HepG2 (cell line): Measurements from ENCODE around the gene PODXL. TPM values are rescaled to one million over a fixed set of nuclear protein-coding genes. Genes with fewer than 3 reads are reported as not detected.

Experiments
- ATAC-seq: fragments of 200-7000 bp; cut with Tn5 transposase; 3 replicates; pipeline ENCODE4 v1.9.1; 2020; ENCODE audit warnings: mild to moderate bottlenecking, moderate library complexity
- BruUV-seq: library from RNA; stranded (reverse); fragments of 400-500 nt; replicated peaks from 2 replicates; lab custom pipeline; 2021; lab: Mats Ljungman, UMichigan
- CTCF ChIA-PET: fragments of 300-600 bp; formaldehyde crosslinking; extraction: SDS; loops from one replicate; lab custom pipeline; 2021; ENCODE audit warnings: low total read pairs, inconsistent platforms, low intra/inter-chr PET ratio; lab: Yijun Ruan, JAX
- POLR2A ChIA-PET: fragments of 350-600 bp; sonication (Branson Sonifier 250); formaldehyde crosslinking; loops from one replicate; lab custom pipeline; 2020; ENCODE audit warnings: antibody characterized with exemption, inconsistent platforms; lab: Yijun Ruan, JAX
- DNase-seq: peaks from one replicate; pipeline ENCODE4 v3.0.0-alpha.2; 2015; ENCODE audit warnings: low spot score
- FAIRE-seq: peaks from 3 replicates; lab custom pipeline; 2011; peaks lifted over from hg19 to GRCh38; lab: Jason Lieb, UNC
- H2AFZ ChIP-seq: one replicate; pipeline ENCODE4 v1.6.1; 2011; ENCODE audit warnings: low read length, inconsistent platforms
- H3K27ac ChIP-seq: fragments of 300-600 bp; 3 replicates; pipeline ENCODE4 v1.8.0; 2011; ENCODE audit warnings: mixed run types, mild to moderate bottlenecking, mixed read lengths, low read length, inconsistent platforms; ENCODE audit not compliant: insufficient read depth; ENCODE audit errors: extremely low read length
- H3K27me3 ChIP-seq, 2 experiments: fragments of 200-600 bp in 1 of 2; 2 replicates in 1 of 2; 3 replicates in 1 of 2; pipeline versions ENCODE4 v1.6.0 to v1.8.0; 2011; ENCODE audit warnings: low read length in 2 of 2, mild to moderate bottlenecking in 2 of 2, moderate library complexity in 2 of 2, inconsistent platforms in 1 of 2; ENCODE audit not compliant: insufficient read depth in 2 of 2, control insufficient read depth in 1 of 2
- H3K36me3 ChIP-seq, 2 experiments: fragments of 200-600 bp in 1 of 2; replicated peaks in 1 of 2; 2 replicates in 1 of 2; 3 replicates in 1 of 2; pipeline versions ENCODE4 v1.5.1 to v1.8.0; 2011; ENCODE audit warnings: low read length in 2 of 2, inconsistent platforms in 1 of 2; ENCODE audit not compliant: insufficient read depth in 2 of 2, control insufficient read depth in 1 of 2
- H3K4me1 ChIP-seq: 2 replicates; pipeline ENCODE4 v1.5.1; 2012; ENCODE audit warnings: low read length, inconsistent platforms; ENCODE audit not compliant: insufficient read depth
- H3K4me2 ChIP-seq: 2 replicates; pipeline ENCODE4 v1.6.0; 2011; ENCODE audit warnings: low read depth, low read length, inconsistent platforms
- H3K4me3 ChIP-seq, 3 experiments: fragments of 200-600 bp in 1 of 3; sonication (generic), shearing (Covaris generic) in 1 of 3; replicated peaks in 1 of 3; 2 replicates each; pipeline ENCODE4 v1.5.1; 2011 to 2016; ENCODE audit warnings: low read length in 3 of 3, inconsistent platforms in 2 of 3, low read depth in 2 of 3, mild to moderate bottlenecking in 2 of 3, control low read depth in 1 of 3, mixed read lengths in 1 of 3; ENCODE audit not compliant: insufficient read depth in 1 of 3
- H3K79me2 ChIP-seq: one replicate; pipeline ENCODE4 v1.6.1; 2011; ENCODE audit warnings: low read length, inconsistent platforms; ENCODE audit not compliant: insufficient read depth
- H3K9ac ChIP-seq: 2 replicates; pipeline ENCODE4 v1.6.0; 2011; ENCODE audit warnings: mild to moderate bottlenecking, low read depth, low read length, inconsistent platforms; ENCODE audit not compliant: insufficient read depth
- H3K9me3 ChIP-seq: 2 replicates; pipeline ENCODE4 v1.5.1; 2012; ENCODE audit warnings: mild to moderate bottlenecking, low read length
- H4K20me1 ChIP-seq: 2 replicates; pipeline ENCODE4 v1.6.0; 2011; ENCODE audit warnings: inconsistent platforms, mild to moderate bottlenecking, low read length, moderate library complexity; ENCODE audit not compliant: insufficient read depth
- NR1H2 ChIP-seq: sonication (generic); formaldehyde crosslinking; IDR thresholded peaks from 2 replicates; pipeline ENCODE4 v1.8.1; 2022; ENCODE audit warnings: low read depth, missing genetic modification reagents, borderline replicate concordance
- TARDBP ChIP-seq: sonication (generic); formaldehyde crosslinking; IDR thresholded peaks from 2 replicates; pipeline ENCODE4 v1.8.0; 2022; ENCODE audit warnings: mild to moderate bottlenecking, missing genetic modification reagents
- ZFP91 ChIP-seq: sonication (generic); formaldehyde crosslinking; IDR thresholded peaks from 2 replicates; pipeline ENCODE4 v1.9.0; 2022; ENCODE audit warnings: missing genetic modification reagents, mild to moderate bottlenecking, borderline replicate concordance
- ZIK1 ChIP-seq: sonication (generic); formaldehyde crosslinking; IDR thresholded peaks from 2 replicates; pipeline ENCODE4 v1.5.0; 2020; ENCODE audit warnings: mild to moderate bottlenecking, low read depth, missing genetic modification reagents, borderline replicate concordance
- ZNF296 ChIP-seq: sonication (generic); formaldehyde crosslinking; conservative IDR thresholded peaks from 2 replicates; pipeline ENCODE4 v1.5.0; 2020; ENCODE audit warnings: mild to moderate bottlenecking, missing genetic modification reagents
- WGBS: methylation state at CpG from one replicate; pipeline ENCODE4 v1.1.6; 2017; ENCODE audit warnings: low lambda C conversion rate; 5-methylcytosine and 5-hydroxymethylcytosine counted together
- in situ Hi-C: cut with HindIII; loops from 2 replicates; pipeline ENCODE4 v1.10.0; 2017; ENCODE audit warnings: low pct_unique_long_range_greater_than_20kb; ENCODE audit not compliant: extremely low pct_ligation_motif_present
- intact Hi-C: fragments of 100-400 bp; cut with micrococcal nuclease; formaldehyde crosslinking; loops from one replicate; pipeline ENCODE4 v1.10.0; 2022; ENCODE audit not compliant: unreplicated experiment
- polyA plus RNA-seq, 8 experiments: library from polyadenylated mRNA; depleted of rRNA in 3 of 8; stranded (reverse) in 7 of 8; unstranded in 1 of 8; fragments of >200 nt; fragmentation: Illumina TruSeq in 4 of 8; extraction: Trizol in 4 of 8; gene quantifications; 2 replicates each; pipeline versions ENCODE4 v1.2.1 to v1.2.3, GENCODE V29; 2011 to 2016; ENCODE audit warnings: low read depth in 4 of 8, missing spikeins in 1 of 8, mixed read lengths in 1 of 8; ENCODE audit not compliant: insufficient read depth in 1 of 8
- total RNA-seq, 5 experiments: library from RNA; depleted of rRNA; stranded (reverse); fragments of >200 nt; fragmentation: Illumina TruSeq; extraction: Trizol; gene quantifications; 2 replicates each; pipeline ENCODE4 v1.2.3, GENCODE V29; 2016; ENCODE audit warnings: low read depth in 1 of 5
- TF ChIP-seq, protein P1 (sequence below): sonication (generic); formaldehyde crosslinking; IDR thresholded peaks from 2 replicates; pipeline ENCODE4 v1.8.0; 2022; ENCODE audit warnings: mild to moderate bottlenecking, missing genetic modification reagents, moderate library complexity
- TF ChIP-seq, protein P2 (sequence below): sonication (generic); formaldehyde crosslinking; IDR thresholded peaks from 2 replicates; pipeline ENCODE4 v1.4.0; 2020; ENCODE audit warnings: missing genetic modification reagents, borderline replicate concordance
- TF ChIP-seq, protein P3 (sequence below): sonication (generic); formaldehyde crosslinking; IDR thresholded peaks from 2 replicates; pipeline ENCODE4 v1.4.0; 2020; ENCODE audit warnings: missing genetic modification reagents

Gene PODXL
- total and polyA plus RNA-seq, 2 of the 13 experiments (the other 11 are each of a cell fraction or from before 2014, with no cell fraction given), result 0.22 to 0.54 TPM

DNA sequence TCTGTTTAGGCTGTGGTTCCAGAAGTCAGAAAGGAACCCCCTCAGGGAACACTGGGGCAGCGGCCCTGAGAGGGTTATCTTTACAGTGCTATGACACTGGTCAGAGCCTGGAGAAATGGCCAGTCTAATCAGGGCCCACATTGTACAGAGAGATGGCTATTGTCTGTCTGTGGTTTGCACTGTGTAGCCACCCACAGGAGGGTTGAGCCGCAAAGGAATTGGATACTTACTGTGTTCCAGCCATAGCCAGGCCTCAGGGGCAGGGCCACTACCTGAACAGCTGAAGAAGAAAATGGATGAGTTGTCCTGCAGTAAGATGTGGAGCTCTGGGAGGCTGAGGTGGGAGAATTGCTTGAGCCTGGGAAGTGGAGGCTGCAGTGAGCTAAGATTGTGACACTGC, 47.5 kb upstream of the PODXL start:
- H3K4me1 ChIP-seq, result no peaks in the 10 kb centered on the region
- ChIA-PET CTCF (no interaction called here), POLR2A (no interaction called here)
- no peak for TF ChIP-seq ZFP91 (CRISPR knock-in tag)
- TF ChIP-seq, protein P1, sequence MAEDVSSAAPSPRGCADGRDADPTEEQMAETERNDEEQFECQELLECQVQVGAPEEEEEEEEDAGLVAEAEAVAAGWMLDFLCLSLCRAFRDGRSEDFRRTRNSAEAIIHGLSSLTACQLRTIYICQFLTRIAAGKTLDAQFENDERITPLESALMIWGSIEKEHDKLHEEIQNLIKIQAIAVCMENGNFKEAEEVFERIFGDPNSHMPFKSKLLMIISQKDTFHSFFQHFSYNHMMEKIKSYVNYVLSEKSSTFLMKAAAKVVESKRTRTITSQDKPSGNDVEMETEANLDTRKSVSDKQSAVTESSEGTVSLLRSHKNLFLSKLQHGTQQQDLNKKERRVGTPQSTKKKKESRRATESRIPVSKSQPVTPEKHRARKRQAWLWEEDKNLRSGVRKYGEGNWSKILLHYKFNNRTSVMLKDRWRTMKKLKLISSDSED (CRISPR knock-in tag), result no peak
- no peak for TF ChIP-seq TARDBP (CRISPR knock-in tag)
- TF ChIP-seq, protein P2, sequence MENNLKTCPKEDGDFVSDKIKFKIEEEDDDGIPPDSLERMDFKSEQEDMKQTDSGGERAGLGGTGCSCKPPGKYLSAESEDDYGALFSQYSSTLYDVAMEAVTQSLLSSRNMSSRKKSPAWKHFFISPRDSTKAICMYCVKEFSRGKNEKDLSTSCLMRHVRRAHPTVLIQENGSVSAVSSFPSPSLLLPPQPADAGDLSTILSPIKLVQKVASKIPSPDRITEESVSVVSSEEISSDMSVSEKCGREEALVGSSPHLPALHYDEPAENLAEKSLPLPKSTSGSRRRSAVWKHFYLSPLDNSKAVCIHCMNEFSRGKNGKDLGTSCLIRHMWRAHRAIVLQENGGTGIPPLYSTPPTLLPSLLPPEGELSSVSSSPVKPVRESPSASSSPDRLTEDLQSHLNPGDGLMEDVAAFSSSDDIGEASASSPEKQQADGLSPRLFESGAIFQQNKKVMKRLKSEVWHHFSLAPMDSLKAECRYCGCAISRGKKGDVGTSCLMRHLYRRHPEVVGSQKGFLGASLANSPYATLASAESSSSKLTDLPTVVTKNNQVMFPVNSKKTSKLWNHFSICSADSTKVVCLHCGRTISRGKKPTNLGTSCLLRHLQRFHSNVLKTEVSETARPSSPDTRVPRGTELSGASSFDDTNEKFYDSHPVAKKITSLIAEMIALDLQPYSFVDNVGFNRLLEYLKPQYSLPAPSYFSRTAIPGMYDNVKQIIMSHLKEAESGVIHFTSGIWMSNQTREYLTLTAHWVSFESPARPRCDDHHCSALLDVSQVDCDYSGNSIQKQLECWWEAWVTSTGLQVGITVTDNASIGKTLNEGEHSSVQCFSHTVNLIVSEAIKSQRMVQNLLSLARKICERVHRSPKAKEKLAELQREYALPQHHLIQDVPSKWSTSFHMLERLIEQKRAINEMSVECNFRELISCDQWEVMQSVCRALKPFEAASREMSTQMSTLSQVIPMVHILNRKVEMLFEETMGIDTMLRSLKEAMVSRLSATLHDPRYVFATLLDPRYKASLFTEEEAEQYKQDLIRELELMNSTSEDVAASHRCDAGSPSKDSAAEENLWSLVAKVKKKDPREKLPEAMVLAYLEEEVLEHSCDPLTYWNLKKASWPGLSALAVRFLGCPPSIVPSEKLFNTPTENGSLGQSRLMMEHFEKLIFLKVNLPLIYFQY (CRISPR knock-in tag), result no peak
- no peak for TF ChIP-seq NR1H2 (CRISPR knock-in tag)
- no peak for TF ChIP-seq ZIK1
- TF ChIP-seq, protein P3, sequence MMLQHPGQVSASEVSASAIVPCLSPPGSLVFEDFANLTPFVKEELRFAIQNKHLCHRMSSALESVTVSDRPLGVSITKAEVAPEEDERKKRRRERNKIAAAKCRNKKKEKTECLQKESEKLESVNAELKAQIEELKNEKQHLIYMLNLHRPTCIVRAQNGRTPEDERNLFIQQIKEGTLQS (CRISPR knock-in tag), result no peak
- TF ChIP-seq ZNF296 (CRISPR knock-in tag), result no peak
- ATAC-seq (no peak), DNase-seq (no peak), FAIRE-seq (no peak)
- no peaks in the 10 kb centered on the region for H3K79me2 ChIP-seq
- no TSS peak for BruUV-seq
- peaks cover 2 to 44% of the 10 kb centered on the region in 2 experiments; a peak in 3 of 5 replicates for H3K27me3 ChIP-seq
- in situ Hi-C loops, result no loop called here
- H3K27ac ChIP-seq, result no peak overlapping the region
- H3K36me3 ChIP-seq, result no peaks in the 10 kb centered on the region
- WGBS, result 88% methylated on average over 2 of the region's 2 CpGs
- intact Hi-C loops, result no loop called here
- no peak overlapping the region for H3K9ac ChIP-seq
- H3K9me3 ChIP-seq, result no peaks in the 10 kb centered on the region
- H2AFZ ChIP-seq, result no peak overlapping the region
- no peaks in the 10 kb centered on the region for H4K20me1 ChIP-seq
- H3K4me3 ChIP-seq, result no peak overlapping the region
- no peak overlapping the region for H3K4me2 ChIP-seq
